Suppressor macrophage (primary cell): ENCODE results near the gene THUMPD3.

Experiments
- DNase-seq, 4 experiments: peaks; one replicate each; pipeline ENCODE4 v3.0.0-alpha.2; 2020 to 2022

Gene THUMPD3

DNA sequence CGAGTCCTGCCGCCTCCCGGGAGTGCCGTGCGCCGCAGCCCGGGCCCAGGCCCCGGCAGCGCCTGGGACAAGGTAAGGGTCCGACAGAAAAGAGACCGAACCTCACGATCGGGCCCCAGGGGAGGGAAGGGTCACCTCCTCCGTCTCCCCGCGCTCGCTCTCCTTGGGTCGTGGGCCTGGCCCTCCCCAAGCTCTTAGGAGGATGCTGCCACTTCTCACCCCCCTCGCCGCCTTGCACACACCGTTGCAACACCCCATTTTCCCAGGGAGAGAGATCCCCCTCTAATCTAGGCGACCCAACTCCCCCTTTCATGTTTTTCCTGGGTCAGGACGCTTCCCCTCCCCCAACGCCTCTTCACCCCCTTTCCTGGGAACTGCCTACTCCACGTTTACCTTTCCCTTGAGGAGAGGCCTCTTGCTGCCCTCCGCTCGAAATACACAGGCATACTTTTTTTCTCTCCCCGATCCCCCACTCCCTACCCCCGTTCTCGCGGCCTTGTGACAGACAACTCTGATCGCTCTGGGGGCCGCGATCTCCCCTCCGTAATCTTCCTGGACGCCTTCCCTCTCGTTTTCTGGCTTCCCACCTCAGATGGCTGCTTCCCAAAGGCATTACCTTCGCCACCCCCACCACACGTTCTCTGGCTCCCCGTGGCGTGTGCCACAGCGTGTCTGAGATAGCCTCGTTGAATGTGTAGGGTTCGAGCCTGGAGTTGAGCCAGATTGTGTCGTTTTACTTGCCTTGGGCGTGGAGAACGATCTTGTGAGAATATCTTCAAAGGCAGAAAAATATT, 35.2 kb downstream of the THUMPD3 start:
- DNase-seq = peak; percentile 32 to 40 (median 38)

DNA sequence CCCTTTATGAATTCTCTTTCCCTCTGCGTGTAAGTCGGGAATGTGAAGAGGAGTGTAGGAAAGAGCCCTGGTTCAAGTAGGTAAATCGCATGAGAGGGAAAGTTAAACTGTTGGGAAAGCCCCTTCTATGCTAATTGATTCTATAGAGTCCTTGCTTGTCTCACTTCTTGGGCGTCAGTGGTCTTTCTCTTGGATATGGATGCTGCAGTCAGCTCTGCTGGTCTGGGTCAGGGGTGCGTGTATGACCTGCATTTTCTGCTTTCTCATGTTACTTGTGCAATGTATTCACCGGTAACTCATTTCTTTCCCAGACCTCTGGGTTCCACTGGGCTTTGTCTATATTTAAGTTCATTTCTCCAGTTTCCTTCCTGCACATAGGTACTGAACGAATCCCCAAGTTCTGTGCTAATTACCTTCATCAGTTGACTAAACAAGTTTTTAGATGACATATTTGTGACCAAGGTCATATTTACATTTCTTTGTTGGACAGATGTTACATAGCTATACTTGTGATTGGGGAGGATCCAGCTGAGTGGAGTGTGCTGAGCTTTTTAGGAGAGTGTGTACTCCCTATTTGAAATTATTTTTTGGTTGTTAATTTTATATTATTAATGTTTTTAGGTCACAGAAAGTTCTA, 36.0 kb downstream of the THUMPD3 start:
- peak; percentile 40 to 72 (median 55) for DNase-seq

DNA sequence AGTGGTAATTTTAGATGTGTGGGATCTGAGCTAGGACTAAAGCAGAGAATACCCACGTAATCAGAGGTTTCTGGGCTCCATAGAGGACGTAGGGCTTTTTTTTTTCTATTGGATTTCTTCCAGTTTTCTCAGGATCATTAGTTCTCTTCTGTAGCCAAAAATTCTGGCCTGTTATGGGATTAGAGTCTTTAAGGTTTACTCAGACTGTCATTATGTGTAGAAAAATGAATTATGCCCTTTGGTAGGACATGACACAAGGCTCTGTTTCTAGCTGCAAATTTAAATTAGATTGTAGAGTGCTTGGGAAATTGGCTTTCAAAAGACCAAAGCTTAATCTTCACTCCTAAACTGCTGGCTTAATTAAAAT, 36.5 kb downstream of the THUMPD3 start:
- DNase-seq = no peak

GRCh38 chr3:9399746-9400145, 36.9 kb downstream of the THUMPD3 start:
- peak; percentile 66 to 87 (median 84) for DNase-seq

DNA sequence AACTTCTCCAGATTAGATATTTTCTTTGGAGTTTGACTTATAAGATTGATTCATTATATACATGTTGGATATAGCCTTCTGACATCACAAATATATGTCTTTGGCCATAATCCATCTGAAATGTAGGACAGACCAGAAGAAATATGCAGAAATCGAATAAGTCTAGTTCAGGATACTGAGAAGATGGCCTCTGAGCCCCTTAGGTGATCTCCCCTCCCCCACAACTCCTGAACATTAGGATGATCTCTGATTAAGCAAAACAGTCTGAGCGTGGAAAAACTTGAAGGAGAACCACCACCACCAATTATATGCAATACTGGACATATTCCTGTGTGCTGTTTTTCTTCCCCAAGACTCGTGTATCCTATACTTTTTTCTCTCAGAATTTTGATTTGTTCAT, 37.8 kb downstream of the THUMPD3 start:
- no peak for DNase-seq

GRCh38 chr3:9401986-9402385, 39.1 kb downstream of the THUMPD3 start:
- no peak for DNase-seq

DNA sequence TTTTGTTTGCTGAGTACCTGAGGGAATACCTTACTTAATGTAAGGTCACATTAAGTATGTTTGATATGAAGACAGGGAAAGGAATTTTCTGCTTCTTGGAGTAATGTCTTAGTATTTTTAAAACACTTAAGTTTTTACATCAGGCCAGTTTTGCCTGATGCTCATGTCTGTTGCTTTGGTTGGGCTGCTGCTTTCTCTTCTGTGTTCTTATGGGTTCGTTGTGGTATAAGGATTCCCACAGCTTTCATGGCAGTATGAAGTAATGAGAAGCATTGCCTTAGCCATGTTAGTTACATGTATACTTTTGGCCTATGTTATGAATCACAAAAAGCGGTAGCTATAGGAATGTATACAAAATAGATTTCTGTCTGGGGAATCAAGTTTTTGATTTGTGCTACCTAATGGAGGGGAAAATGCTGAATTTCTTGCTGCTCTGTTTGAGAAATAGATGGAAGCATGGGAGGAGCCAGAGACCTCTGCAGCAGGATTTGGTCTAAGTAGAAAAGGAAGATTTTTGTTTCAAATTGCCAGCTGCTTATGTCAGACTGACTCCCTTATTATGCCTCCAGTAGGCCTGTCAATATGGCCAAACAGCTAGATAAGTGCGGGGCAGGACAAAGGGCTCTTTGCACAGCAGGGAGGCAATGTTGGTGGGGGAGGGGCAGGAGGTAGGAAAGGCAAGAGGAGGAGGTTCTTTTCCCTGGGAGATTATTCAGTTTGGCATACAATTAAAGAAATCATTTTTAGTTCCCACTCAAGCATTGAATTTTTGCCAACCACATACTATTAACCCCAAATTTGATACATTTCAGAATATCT, 39.8 kb downstream of the THUMPD3 start:
- DNase-seq = no peak

GRCh38 chr3:9403463-9403862, 40.6 kb downstream of the THUMPD3 start:
- DNase-seq = no peak

GRCh38 chr3:9404680-9405079, 41.8 kb downstream of the THUMPD3 start:
- DNase-seq = no peak

GRCh38 chr3:9405756-9406155, 42.9 kb downstream of the THUMPD3 start:
- no peak for DNase-seq

GRCh38 chr3:9406856-9407626, 44.2 kb downstream of the THUMPD3 start:
- DNase-seq = no peak

DNA sequence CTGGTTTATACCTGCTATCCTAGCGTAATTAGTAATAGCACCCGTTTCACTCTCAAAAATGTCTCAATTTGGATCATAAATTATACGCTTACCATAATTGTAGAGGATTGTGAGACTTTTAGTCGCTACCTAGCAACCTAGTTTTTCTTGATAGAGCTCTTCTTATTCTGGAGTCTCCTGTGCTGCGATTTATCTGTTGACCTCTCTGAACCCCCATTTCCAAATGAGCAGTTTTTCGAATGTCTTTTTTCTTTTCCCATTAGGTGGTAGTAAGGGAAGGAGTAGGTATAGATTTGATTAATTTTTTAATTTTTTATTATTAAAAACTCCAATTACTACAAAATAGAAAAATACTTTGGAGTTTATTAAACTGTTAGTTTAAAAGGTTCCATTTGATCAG, 45.2 kb downstream of the THUMPD3 start:
- no peak for DNase-seq

DNA sequence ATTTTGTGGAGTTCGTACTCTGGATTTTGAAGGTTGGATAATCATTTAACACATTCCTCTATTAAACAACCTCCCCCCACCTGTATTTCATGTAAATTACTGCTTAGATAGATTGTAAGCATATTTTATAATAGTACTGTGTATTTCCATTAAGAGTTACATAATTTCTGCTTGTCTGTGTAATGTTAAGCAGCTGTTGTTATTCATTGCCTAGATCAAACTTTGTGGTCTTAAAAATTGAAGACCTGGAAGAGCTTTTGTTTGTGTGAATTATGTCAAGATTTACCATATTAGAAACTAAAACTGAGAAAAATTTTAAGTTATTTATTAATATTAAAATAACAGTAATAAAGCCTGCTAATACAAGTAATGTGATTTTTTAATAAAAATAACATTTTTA, 45.7 kb downstream of the THUMPD3 start:
- no peak for DNase-seq

DNA sequence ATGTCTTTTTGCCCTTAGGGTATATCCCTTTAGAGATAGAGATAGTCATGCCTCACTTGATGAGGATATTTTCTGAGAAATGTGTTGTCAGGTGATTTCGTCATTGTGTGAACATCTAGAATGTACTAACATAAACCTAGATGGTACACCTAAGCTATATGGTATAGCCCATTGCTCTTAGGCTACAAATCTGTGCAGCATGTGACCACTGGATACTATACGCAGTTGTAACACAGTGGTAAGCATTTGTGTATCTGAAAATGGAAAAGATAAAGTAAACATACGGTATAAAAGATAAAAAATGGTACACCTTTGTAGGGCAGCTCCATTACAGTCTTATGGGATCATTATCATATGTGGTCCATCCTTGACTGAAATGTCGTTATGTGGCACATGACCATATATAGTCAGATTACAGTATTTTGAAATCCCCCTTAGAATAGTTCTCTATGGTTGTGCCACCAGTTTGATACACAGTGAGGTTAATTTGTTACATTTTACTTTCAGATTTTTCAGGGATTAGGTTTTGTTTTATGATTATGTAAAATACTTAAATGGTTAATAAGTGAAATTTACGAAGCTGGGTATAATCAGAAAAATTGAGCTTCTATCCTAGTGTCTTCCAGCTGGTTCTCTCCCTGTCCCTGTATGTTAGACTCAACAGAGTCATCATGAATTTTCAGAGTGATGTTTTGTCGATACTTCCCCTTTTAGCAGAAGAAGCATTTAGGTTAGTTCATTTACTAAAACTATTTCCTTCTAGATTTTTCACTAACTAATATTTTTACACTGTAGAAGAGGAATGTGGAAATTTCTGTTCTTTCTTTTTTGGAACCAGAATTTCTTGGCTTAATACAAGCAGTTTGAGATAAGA, 47.4 kb downstream of the THUMPD3 start:
- DNase-seq = peak in 3 of 4 experiments; percentile 18 to 64 (median 57)

GRCh38 chr3:9411302-9411701, 48.4 kb downstream of the THUMPD3 start:
- no peak for DNase-seq

DNA sequence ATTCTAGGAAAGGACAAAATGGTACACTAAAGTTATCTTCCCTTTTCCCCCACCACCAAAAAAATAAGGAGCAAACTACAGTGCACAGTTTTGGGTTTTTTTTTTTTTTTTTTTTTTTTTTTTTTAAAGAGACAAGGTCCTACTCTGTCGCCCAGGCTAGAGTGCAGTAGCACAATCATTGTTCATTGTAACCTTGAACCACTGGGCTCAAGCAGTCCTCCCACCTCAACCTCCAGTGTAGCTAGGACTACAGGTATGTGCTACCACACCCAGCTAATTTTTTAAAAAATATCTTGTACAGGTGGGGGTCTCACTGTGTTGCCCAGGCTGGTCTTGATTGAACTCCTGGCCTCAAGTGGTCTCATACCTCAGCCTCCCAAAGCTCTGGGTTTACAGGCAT, 49.4 kb downstream of the THUMPD3 start:
- DNase-seq = no peak

GRCh38 chr3:9414826-9415225, 52.0 kb downstream of the THUMPD3 start:
- no peak for DNase-seq

DNA sequence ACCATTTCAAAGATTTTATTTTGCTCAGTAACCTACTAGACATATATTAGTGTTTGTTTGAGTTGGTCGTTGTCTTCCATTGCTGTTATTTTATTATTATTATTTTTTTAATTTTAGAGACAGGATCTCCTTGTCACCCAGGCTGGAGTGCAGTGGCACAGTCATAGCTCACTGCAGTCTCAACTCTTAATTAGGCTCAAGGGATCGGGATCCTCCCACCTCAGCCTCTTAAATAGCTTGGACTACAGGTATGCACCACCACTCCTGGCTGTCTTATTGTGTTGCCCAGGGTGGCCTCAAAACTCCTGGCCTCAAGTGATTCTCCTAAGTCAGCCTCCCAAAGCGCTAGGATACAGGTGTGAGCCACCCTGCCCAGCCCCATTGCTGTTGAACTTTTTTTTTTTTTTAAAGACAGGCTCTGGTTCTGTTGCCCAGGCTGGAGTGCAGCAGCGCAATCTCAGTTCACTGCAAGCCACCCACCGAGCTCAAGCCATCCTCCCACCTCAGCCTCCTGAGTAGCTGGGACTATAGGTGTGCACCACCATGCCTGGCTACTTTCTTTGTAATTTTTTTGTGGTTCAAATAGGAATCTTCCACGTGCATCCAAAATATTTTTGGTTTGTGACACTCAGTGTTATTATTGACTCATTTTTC, 52.8 kb downstream of the THUMPD3 start:
- no peak for DNase-seq

DNA sequence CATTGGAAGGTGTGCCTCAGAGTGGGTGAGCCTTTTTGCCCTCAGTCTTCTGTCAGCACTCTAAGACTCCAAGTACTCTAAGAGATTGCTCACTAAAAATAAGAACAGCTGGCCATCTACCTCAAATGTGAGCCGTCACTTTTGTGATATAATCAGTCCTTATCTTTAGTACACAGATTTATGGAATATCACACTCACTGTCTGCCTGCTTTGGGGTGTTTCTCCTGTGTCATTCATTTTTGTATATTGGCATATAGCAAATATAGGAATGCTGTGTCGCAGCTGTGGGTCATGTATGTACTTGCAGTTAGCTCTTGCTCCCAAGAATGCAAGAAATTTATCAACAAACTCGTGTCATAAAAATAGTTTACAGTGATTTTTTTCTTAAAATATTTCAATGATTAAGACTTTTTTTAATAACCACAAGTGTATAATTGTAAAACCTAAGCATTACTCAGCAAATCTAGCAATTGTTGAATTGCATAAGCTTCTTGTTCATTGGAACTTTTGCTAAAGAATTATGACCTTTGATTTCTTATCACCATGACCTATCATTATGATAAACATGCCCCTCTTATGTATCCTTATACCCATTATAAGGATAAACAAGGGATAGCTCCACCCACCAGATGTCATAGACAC, 53.4 kb downstream of the THUMPD3 start:
- no peak for DNase-seq

DNA sequence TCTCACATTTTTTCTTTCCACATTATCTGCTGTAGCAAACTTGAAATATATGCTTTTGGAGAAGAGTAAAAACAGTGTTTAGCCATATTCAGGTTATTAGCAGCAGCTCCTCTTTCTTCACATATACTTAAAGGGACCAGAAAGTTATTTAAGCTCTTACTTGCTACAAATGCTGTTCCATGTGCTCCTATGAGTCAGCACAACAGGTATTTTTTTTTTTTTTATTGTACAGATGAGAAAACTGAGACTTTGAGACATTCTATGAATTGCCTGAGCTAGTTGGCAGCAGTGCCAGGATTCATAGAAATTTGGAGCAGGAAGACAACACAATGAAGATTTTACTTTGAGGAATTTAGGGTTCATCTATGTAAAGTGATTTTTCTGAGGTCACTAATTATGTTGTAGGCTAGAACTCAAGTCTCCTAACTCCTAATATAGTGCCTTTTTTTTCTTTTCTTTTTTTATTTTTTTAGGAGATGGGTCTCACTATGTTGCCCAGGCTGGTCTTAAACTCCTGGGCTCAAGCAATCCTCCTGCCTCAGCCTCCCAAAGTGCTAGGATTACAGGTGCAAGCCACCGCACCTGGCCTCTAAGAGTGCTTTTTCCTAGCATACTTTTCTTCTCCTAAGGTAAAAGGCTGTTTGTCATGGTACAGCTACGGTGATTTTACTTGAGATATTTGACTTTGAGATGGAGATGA, 58.1 kb downstream of the THUMPD3 start:
- DNase-seq = no peak
